ENCODE data around the gene PLCH2. TPM values are rescaled to one million over a fixed set of nuclear protein-coding genes. Genes with fewer than 3 reads are reported as not detected.

The PLCH2 gene
- total RNA-seq, 1 donor from 2014 or later = 0.16 TPM

DNA sequence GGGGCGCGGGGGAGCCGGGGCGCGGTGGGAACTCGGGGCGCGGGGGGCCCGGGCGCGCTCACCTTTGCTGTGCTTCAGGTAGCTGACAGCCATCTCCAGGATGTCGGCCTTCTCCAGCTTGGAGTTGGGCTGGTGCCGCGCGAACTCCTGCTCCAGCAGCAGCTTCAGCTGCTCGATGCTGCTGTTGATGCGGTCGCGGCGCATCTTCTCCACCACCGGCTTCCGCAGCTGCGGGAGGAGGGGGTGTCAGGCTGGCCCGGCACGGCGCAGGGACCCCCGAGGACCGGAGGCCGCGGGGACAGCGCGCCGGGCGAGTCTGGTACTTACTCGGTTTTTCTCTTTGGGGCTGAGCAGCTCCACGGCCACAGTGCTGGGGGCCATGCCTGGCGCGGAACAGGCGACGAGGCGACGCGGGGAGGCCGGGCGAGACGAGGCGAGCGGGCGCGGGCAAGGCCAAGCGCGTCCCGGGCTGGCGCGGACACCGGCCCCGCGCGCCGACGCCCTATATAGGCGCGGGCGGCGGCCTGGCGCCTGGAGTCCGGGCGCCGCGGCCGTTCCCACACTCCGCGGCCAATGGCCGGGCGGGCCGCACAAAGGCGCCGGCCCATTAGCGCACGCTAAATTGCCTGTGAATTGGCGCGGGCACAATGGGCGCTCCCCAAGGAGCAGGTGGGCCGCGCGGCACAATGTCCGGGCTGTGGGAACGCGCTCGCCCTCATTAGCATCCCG lies 53.9 kb downstream of the PLCH2 start, which contains the start of gene HES5:
Gene HES5 (minus strand): TSS at position 480 of the 729 bp plus-strand sequence. CDS start 99 bp downstream, at position 381.
- Histone ChIP-seq H3K9me3 (replicated peaks) (no peaks in the 10 kb centered on the region), H3K36me3 (no peaks in the 10 kb centered on the region), H3K27me3 (ENCODE audit: low read depth) (peaks cover 33% of the 10 kb centered on the region), H3K4me3 (peak within 1 kb of the TSS; percentile 70), H3K4me1 (peaks cover 69% of the 10 kb centered on the region), H3K27ac (replicated peaks) (peak within 1 kb of the TSS; percentile 92)
- intact Hi-C loops (cut with micrococcal nuclease) = no loop called here
- DNase-seq = peak; percentile 50
- TF ChIP-seq, protein P1, sequence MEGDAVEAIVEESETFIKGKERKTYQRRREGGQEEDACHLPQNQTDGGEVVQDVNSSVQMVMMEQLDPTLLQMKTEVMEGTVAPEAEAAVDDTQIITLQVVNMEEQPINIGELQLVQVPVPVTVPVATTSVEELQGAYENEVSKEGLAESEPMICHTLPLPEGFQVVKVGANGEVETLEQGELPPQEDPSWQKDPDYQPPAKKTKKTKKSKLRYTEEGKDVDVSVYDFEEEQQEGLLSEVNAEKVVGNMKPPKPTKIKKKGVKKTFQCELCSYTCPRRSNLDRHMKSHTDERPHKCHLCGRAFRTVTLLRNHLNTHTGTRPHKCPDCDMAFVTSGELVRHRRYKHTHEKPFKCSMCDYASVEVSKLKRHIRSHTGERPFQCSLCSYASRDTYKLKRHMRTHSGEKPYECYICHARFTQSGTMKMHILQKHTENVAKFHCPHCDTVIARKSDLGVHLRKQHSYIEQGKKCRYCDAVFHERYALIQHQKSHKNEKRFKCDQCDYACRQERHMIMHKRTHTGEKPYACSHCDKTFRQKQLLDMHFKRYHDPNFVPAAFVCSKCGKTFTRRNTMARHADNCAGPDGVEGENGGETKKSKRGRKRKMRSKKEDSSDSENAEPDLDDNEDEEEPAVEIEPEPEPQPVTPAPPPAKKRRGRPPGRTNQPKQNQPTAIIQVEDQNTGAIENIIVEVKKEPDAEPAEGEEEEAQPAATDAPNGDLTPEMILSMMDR (IDR thresholded peaks at IDR 0.05; ENCODE audit: borderline replicate concordance) = no peak

DNA sequence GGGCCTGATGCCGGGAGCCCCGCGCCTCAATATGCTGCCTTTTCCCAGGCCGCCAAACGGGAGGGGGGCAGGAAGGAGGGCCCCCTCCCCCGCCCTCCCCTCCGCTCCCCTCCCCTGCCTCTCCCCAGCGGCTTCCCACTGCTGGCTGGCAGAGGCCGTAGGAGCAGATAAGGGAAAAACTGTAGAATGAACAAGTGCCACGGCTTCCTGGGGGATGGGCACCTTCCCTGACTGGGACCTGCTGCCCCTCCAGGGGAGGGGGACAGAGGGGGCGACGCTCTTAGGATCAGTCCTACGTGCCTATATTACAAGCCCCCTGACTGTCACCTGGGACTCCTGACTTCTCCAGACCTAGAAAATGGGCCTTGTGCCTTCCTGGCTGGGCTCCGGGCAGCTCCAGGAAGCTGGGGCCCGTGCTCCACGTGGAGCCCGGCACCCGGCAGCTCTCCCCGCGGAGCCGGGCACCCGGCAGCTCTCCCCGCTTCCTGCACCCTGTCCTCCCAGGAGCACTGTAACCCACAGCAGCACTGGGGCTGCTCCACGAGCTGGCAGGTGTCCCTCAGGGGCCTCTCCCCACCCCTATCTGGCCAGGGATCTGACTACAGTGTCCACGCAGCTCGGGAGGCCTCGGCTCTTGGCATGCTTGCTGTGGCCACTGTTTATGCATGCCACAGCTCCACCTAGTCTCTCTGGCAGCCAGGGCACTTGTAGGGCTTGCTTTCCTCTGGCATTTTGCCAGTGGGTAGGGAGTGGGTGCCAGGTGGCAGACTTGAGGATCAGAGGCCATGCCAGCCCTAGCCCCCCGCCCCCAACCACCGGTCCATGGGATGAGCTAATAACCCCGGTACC lies 54.6 kb downstream of the PLCH2 start:
- TF ChIP-seq, protein P1 (IDR thresholded peaks at IDR 0.05; ENCODE audit: borderline replicate concordance) = no peak
- Histone ChIP-seq H3K4me3 (peak overlapping the region; percentile 70), H3K36me3 (no peaks in the 10 kb centered on the region), H3K27me3 (ENCODE audit: low read depth) (peaks cover 41% of the 10 kb centered on the region), H3K27ac (replicated peaks) (peak overlapping the region; percentile 92), H3K4me1 (peaks cover 69% of the 10 kb centered on the region), H3K9me3 (replicated peaks) (no peaks in the 10 kb centered on the region)
- intact Hi-C loops (cut with micrococcal nuclease) = no loop called here
- no peak for DNase-seq

DNA sequence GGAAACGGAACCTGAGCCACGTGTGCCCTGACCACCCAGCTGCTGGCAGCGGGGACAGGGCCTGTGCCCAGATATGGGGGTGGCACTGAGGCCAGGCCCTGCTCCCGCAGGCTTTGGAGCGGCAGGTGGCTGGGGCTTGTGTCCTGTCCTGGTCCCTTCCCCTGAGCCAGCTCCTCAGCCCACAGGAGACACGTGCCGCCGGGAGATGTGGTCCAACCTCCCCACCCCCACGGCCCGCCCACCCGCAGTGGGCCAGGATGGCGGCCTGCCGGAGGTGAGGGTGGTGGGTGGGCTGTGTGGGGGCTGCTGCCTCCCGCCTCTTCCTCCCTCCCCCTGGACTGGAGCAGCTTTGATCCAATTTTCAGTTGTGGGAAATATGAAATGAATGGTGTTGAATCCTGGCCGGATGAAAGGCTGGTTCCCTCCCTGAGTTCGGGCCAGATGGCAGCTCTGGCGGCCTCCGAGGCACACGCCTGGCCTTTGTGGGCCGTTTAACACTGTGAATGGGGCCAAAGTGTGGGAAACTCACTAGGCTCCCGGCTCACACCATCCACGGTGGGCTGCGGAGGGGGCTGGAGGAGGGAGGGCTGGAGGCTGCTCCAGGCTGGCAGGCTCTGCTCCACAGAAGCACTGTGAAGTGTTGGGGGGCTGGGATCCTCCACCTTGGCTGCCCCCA lies 56.5 kb downstream of the PLCH2 start:
- Histone ChIP-seq H3K27ac (replicated peaks) (no peak overlapping the region), H3K9me3 (replicated peaks) (no peaks in the 10 kb centered on the region), H3K4me1 (peaks cover 56% of the 10 kb centered on the region), H3K4me3 (no peak overlapping the region), H3K27me3 (ENCODE audit: low read depth) (peaks cover 60% of the 10 kb centered on the region), H3K36me3 (no peaks in the 10 kb centered on the region)
- no peak for DNase-seq
- TF ChIP-seq, protein P1 (IDR thresholded peaks at IDR 0.05; ENCODE audit: borderline replicate concordance) = no peak
- intact Hi-C loops (cut with micrococcal nuclease) = no loop called here

DNA sequence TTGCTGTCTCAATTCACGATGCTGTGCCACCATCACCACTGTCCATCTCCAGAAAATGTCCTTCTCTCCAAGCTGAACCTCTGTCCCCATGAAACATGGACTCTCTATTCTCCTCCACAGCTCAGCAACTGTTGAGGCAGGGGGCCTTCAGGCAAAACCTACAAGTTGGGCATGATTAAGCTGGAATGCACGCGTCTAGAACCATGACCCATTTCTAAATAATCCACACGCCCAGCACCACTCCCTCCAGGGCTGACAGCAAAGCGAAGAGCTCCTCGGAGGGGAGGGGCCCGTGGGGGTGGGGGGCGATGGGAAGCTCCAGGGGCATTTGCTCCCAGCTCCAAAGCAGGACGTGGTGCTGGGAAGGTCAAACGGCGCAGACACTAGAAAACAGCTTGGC lies 57.3 kb downstream of the PLCH2 start:
- intact Hi-C loops (cut with micrococcal nuclease) = no loop called here
- Histone ChIP-seq H3K4me1 (peaks cover 48% of the 10 kb centered on the region), H3K36me3 (no peaks in the 10 kb centered on the region), H3K27ac (replicated peaks) (no peak overlapping the region), H3K27me3 (ENCODE audit: low read depth) (peaks cover 63% of the 10 kb centered on the region), H3K4me3 (no peak overlapping the region), H3K9me3 (replicated peaks) (no peaks in the 10 kb centered on the region)
- no peak for DNase-seq
- TF ChIP-seq, protein P1 (IDR thresholded peaks at IDR 0.05; ENCODE audit: borderline replicate concordance) = no peak

DNA sequence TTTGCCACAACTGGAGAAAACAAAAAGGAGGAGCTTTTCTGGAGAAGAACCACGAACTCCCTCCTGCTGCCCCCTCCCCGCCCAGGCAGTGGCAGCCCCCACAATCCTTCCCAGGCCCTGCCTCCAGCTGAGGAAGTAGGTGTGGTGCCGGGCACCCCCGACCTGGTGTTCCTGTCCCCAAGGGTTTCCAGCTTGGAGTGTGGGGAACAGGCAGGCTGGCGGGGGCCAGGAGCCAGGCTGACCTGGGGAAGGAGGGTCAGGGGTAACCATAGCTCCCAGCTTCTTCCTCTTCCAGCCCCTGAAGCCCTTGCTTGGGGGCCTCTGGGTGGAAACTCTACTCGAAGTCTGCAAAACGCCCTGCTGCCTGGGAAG lies 58.2 kb downstream of the PLCH2 start:
- TF ChIP-seq, protein P1 (IDR thresholded peaks at IDR 0.05; ENCODE audit: borderline replicate concordance) = no peak
- Histone ChIP-seq H3K4me1 (peaks cover 39% of the 10 kb centered on the region), H3K4me3 (no peak overlapping the region), H3K27ac (replicated peaks) (no peak overlapping the region), H3K9me3 (replicated peaks) (no peaks in the 10 kb centered on the region), H3K36me3 (no peaks in the 10 kb centered on the region), H3K27me3 (ENCODE audit: low read depth) (peaks cover 72% of the 10 kb centered on the region)
- intact Hi-C loops (cut with micrococcal nuclease) = no loop called here
- no peak for DNase-seq

All from left ventricle myocardium inferior (tissue), 1 donor.